Neural crest cell (in vitro differentiated cells): Measurements from ENCODE around the gene EFHD1. TPM values are rescaled to one million over a fixed set of nuclear protein-coding genes. Genes with fewer than 3 reads are reported as not detected.

ENCODE experiments used
- DNase-seq: peaks from one replicate; pipeline ENCODE4 v3.0.0; 2021; ENCODE audit warnings: low read depth, mixed read lengths, low spot score
- H3K27ac Mint-ChIP-seq: one replicate; pipeline ENCODE4 v1.8.0; 2021; ENCODE audit warnings: mild to moderate bottlenecking, mixed read lengths; ENCODE audit not compliant: unreplicated experiment
- H3K27me3 Mint-ChIP-seq: 2 replicates; pipeline ENCODE4 v1.8.0; 2021; ENCODE audit warnings: low read depth, mild to moderate bottlenecking, mixed read lengths
- H3K36me3 Mint-ChIP-seq: 2 replicates; pipeline ENCODE4 v1.8.0; 2021; ENCODE audit warnings: low read depth, mild to moderate bottlenecking, mixed read lengths
- H3K4me1 Mint-ChIP-seq: 2 replicates; pipeline ENCODE4 v1.8.0; 2021; ENCODE audit warnings: mixed read lengths
- H3K4me3 Mint-ChIP-seq: one replicate; pipeline ENCODE4 v1.8.0; 2021; ENCODE audit warnings: mild to moderate bottlenecking, mixed read lengths
- H3K9me3 Mint-ChIP-seq: 2 replicates; pipeline ENCODE4 v1.8.0; 2021; ENCODE audit warnings: mixed read lengths
- total RNA-seq: library from RNA; stranded (reverse); gene quantifications from 2 replicates; pipeline ENCODE4 v1.2.1, GENCODE V29; 2021
- TF ChIP-seq, protein P1 (sequence below): fragments of 200-600 bp; sonication (generic); conservative IDR thresholded peaks from 2 replicates; pipeline ENCODE4 v1.5.0; 2021; ENCODE audit warnings: antibody characterized with exemption, mild to moderate bottlenecking

EFHD1 gene
- total RNA-seq, 1 donor from 2014 or later = 4.1 TPM

DNA sequence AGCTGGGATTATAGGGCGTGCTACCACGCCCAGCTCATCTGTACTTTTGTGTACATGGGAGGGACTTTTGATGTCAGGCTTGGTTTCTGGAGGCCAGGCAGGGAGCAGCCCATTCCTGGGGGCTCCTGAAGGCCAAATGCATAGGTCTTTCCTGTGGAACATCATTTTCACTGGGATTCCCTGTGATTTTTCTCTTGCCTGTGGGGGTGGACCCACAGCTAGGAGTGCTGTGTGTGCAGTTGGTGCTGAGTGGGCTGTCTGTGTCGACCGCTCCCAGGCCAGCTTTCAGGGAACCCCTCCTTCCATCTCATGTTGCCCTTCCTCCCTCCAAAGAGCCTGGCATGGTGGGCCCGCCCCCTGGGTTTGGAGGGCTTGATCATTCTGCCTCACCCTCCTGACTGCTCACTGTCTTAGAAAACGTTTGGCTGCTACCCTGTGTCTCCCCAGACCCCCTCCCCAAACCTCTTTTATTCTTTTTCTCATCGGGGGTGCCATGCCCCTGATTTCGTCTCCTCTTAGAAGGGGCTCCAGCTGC is 10.5 kb downstream of the EFHD1 start:
- Mint-ChIP-seq H3K4me1 (no peaks in the 10 kb centered on the region), H3K36me3 (no peaks in the 10 kb centered on the region), H3K9me3 (no peaks in the 10 kb centered on the region), H3K27ac (no peak overlapping the region), H3K4me3 (no peak overlapping the region), H3K27me3 (peaks cover 7% of the 10 kb centered on the region)
- TF ChIP-seq, protein P1, sequence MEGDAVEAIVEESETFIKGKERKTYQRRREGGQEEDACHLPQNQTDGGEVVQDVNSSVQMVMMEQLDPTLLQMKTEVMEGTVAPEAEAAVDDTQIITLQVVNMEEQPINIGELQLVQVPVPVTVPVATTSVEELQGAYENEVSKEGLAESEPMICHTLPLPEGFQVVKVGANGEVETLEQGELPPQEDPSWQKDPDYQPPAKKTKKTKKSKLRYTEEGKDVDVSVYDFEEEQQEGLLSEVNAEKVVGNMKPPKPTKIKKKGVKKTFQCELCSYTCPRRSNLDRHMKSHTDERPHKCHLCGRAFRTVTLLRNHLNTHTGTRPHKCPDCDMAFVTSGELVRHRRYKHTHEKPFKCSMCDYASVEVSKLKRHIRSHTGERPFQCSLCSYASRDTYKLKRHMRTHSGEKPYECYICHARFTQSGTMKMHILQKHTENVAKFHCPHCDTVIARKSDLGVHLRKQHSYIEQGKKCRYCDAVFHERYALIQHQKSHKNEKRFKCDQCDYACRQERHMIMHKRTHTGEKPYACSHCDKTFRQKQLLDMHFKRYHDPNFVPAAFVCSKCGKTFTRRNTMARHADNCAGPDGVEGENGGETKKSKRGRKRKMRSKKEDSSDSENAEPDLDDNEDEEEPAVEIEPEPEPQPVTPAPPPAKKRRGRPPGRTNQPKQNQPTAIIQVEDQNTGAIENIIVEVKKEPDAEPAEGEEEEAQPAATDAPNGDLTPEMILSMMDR = no peak
- DNase-seq = no peak

DNA sequence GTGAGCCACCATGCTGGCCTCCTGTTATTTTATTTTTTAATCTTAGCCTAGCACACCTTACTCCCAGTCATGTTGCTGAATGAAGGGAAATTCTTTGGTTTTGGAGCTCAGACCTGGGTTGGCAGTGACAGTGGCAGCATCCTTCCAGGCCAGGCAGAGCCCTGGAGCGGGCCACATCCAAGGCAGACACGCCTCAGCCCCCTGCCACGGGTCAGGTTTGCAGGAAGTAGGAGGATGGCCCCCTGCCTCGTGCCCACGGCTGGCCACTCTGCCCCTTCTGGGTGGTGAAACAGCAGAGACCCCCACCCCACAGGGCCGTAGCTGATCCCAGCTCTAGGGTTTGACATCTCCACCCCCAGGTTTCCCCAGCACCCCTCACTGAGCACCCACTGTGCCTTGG is 11.7 kb downstream of the EFHD1 start:
- H3K27ac Mint-ChIP-seq = no peak overlapping the region
- H3K4me3 Mint-ChIP-seq = no peak overlapping the region
- no peak for DNase-seq
- H3K9me3 Mint-ChIP-seq = no peaks in the 10 kb centered on the region
- TF ChIP-seq, protein P1 = no peak
- no peaks in the 10 kb centered on the region for H3K36me3 Mint-ChIP-seq
- H3K4me1 Mint-ChIP-seq = no peaks in the 10 kb centered on the region
- no peaks in the 10 kb centered on the region for H3K27me3 Mint-ChIP-seq

DNA sequence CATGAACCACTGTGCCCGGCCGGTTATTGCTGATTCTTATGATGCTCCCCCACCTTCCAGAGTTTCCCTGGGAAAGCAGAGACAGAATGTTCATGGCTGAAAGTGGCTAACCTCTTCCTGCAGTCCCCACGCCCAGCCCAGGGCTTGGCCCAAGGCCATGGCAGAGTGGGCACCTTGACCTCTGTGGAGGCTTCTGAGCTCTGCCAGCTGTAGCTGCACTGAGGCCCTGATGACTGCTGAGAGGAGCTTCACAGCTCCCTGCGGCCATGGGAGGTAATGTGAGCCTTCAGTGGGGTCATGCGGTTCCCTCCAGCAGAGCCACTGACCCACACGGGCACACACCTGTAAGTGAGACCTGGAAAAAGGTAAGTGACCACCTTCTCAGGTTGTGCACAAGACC is 13.3 kb downstream of the EFHD1 start:
- no peak for DNase-seq
- Mint-ChIP-seq H3K9me3 (no peaks in the 10 kb centered on the region), H3K27me3 (no peaks in the 10 kb centered on the region), H3K4me1 (no peaks in the 10 kb centered on the region), H3K27ac (no peak overlapping the region), H3K4me3 (no peak overlapping the region), H3K36me3 (no peaks in the 10 kb centered on the region)
- TF ChIP-seq, protein P1 = no peak

DNA sequence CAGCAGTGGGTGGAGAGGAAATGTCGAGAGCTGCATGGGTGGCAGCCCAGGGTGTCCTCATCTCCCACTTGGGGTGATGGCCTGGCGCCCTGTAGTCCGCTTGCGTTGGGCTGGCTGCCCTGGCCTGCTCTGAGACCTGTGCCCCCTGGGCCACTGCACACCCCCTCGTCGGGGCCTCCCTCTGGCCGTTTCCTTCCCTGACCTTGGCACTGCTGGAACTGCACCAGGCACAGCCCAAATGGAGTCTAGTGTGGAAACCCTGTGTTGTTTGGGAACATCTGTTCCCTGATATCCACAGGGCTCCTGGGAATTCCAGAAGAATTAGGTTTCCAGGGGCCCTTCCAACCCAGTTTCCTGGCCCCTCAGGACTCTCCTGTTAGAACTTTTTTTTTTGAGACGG is 13.9 kb downstream of the EFHD1 start:
- no peaks in the 10 kb centered on the region for H3K27me3 Mint-ChIP-seq
- no peaks in the 10 kb centered on the region for H3K4me1 Mint-ChIP-seq
- H3K9me3 Mint-ChIP-seq = no peaks in the 10 kb centered on the region
- no peaks in the 10 kb centered on the region for H3K36me3 Mint-ChIP-seq
- TF ChIP-seq, protein P1 = no peak
- no peak overlapping the region for H3K27ac Mint-ChIP-seq
- no peak for DNase-seq
- no peak overlapping the region for H3K4me3 Mint-ChIP-seq

DNA sequence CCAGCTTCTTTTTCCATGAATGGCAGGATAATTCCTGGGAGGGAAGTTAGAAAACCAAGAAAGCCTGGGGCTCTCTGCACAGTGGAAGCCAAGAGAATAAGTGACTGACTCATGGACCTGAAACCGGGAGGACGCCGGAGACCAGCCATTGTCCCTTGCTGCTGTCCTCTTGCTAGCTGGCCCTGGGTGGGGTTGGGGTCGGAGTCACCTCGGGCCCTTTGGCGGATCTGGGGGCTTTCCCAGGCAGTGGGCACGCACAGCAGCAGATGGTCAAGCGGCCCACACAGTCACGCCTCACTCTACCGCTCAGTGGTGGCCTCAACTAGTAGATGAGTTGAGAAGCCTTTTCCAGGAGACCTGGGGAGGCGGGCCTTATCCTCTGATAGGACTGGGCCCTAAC is 15.6 kb downstream of the EFHD1 start:
- Mint-ChIP-seq H3K27ac (no peak overlapping the region), H3K36me3 (no peaks in the 10 kb centered on the region), H3K4me1 (peaks cover 4% of the 10 kb centered on the region), H3K4me3 (no peak overlapping the region), H3K27me3 (no peaks in the 10 kb centered on the region), H3K9me3 (no peaks in the 10 kb centered on the region)
- TF ChIP-seq, protein P1 = no peak
- DNase-seq = no peak

DNA sequence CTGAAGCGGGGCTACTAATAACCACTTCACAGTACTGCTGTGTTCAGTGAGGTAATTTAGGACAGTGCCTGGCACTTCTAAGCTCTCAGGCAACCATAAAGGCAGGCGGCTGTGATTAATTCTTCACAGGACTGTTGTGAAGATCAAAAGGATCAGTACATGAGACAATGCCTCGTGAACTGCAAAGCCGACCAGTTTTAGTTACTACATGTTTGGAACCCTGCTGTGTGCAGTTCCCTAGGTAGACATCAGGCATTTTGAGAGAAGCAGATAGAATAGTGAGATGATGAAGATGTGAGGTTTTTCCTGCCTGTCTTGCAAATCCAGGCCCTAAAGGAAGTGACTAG is 19.1 kb downstream of the EFHD1 start:
- Mint-ChIP-seq H3K4me3 (no peak overlapping the region), H3K27ac (no peak overlapping the region), H3K27me3 (no peaks in the 10 kb centered on the region), H3K36me3 (no peaks in the 10 kb centered on the region), H3K4me1 (peaks cover 15% of the 10 kb centered on the region), H3K9me3 (no peaks in the 10 kb centered on the region)
- DNase-seq = no peak
- TF ChIP-seq, protein P1 = no peak
